GM12872 (cell line): ENCODE data around the gene PRDM12.
A peak's percentile ranks its signal among the peaks of the same experiment; 100 is the strongest.

Experiments used
- CTCF ChIP-seq: IDR thresholded peaks from 3 replicates; pipeline ENCODE4 v1.5.1; 2011; ENCODE audit warnings: low read depth, mild to moderate bottlenecking, low read length, moderate library complexity; ENCODE audit not compliant: insufficient read depth

Gene PRDM12

GRCh38 chr9:130718562-130718961, 54.2 kb downstream of the PRDM12 start:
- TF ChIP-seq CTCF, result no peak

GRCh38 chr9:130720762-130721161, 56.4 kb downstream of the PRDM12 start:
- no peak for TF ChIP-seq CTCF

- TF ChIP-seq CTCF, result no peak
These were observed 64.3 kb downstream of the PRDM12 start for GRCh38 chr9:130728721-130729120.

- no peak for TF ChIP-seq CTCF
These were observed 64.8 kb downstream of the PRDM12 start for GRCh38 chr9:130729145-130729544.

GRCh38 chr9:130731355-130731754, 67.0 kb downstream of the PRDM12 start:
- TF ChIP-seq CTCF, result no peak

GRCh38 chr9:130732136-130732535, 67.7 kb downstream of the PRDM12 start:
- peak; percentile 9; the same call in 1 of the 3 replicates for TF ChIP-seq CTCF
